IMR-90 (cell line): ENCODE measurements around the gene RASSF5. TPM values are rescaled to one million over a fixed set of nuclear protein-coding genes. Genes with fewer than 3 reads are reported as not detected.

ENCODE experiments used
- ATAC-seq: fragments of 200-7000 bp; cut with Tn5 transposase; 2 replicates; pipeline ENCODE4 v1.9.1; 2020; ENCODE audit warnings: low read depth, mild to moderate bottlenecking, moderate library complexity
- BruUV-seq: library from RNA; stranded (reverse); fragments of 400-500 nt; replicated peaks from 2 replicates; lab custom pipeline; 2021; lab: Mats Ljungman, UMichigan
- CTCF ChIA-PET: fragments of 300-600 bp; formaldehyde crosslinking; extraction: SDS; loops from one replicate; lab custom pipeline; 2021; ENCODE audit warnings: antibody characterized with exemption; lab: Yijun Ruan, JAX
- POLR2A ChIA-PET: fragments of 300-600 bp; sonication (Branson Sonifier 250); formaldehyde crosslinking; loops from one replicate; lab custom pipeline; 2022; ENCODE audit warnings: antibody characterized with exemption; ENCODE audit not compliant: unreplicated experiment; lab: Charles Lee
- DNase-seq: peaks from one replicate; pipeline ENCODE4 v3.0.0; 2013
- H2AFZ ChIP-seq: replicated peaks from 2 replicates; pipeline ENCODE3; 2013; ENCODE audit warnings: low read length, mild to moderate bottlenecking; ENCODE audit not compliant: poor library complexity
- H2AK5ac ChIP-seq: 2 replicates; pipeline ENCODE4 v1.6.1; 2013; ENCODE audit warnings: low read depth, low read length, inconsistent platforms
- H2AK9ac ChIP-seq: replicated peaks from 2 replicates; pipeline ENCODE3; 2013; ENCODE audit warnings: mild to moderate bottlenecking, low read depth, low read length, moderate library complexity; ENCODE audit not compliant: poor library complexity
- H2BK120ac ChIP-seq: 2 replicates; pipeline ENCODE4 v1.6.1; 2013; ENCODE audit warnings: low read depth, low read length, inconsistent platforms
- H2BK15ac ChIP-seq: 3 replicates; pipeline ENCODE4 v1.6.1; 2013; ENCODE audit warnings: low read depth, low read length, inconsistent platforms
- H2BK20ac ChIP-seq: 2 replicates; pipeline ENCODE4 v1.6.1; 2013; ENCODE audit warnings: low read depth, mild to moderate bottlenecking, inconsistent platforms, low read length, moderate library complexity
- H2BK5ac ChIP-seq: 2 replicates; pipeline ENCODE4 v1.6.1; 2013; ENCODE audit warnings: mild to moderate bottlenecking, low read depth, low read length, inconsistent platforms; ENCODE audit not compliant: poor library complexity, severe bottlenecking
- H3K14ac ChIP-seq: replicated peaks from 2 replicates; pipeline ENCODE4 v1.6.1; 2013; ENCODE audit warnings: low read depth, low read length, inconsistent platforms
- H3K18ac ChIP-seq: 2 replicates; pipeline ENCODE4 v1.6.1; 2013; ENCODE audit warnings: low read depth, low read length, control low read depth
- H3K23ac ChIP-seq: 2 replicates; pipeline ENCODE4 v1.6.1; 2013; ENCODE audit warnings: low read depth, low read length, inconsistent platforms
- H3K27ac ChIP-seq: 2 replicates; pipeline ENCODE4 v1.5.1; 2013; ENCODE audit warnings: mild to moderate bottlenecking, control low read depth, low read length; ENCODE audit not compliant: insufficient read depth
- H3K27me3 ChIP-seq: 2 replicates; pipeline ENCODE4 v1.6.1; 2013; ENCODE audit warnings: low read length; ENCODE audit not compliant: control insufficient read depth, insufficient read depth
- H3K36me3 ChIP-seq: 2 replicates; pipeline ENCODE4 v1.6.1; 2013; ENCODE audit warnings: low read length, mixed read lengths; ENCODE audit not compliant: control insufficient read depth, insufficient read depth
- H3K4ac ChIP-seq: 2 replicates; pipeline ENCODE4 v1.6.1; 2013; ENCODE audit warnings: low read depth, low read length, inconsistent platforms
- H3K4me1 ChIP-seq: 2 replicates; pipeline ENCODE4 v1.6.1; 2013; ENCODE audit warnings: low read length, mixed read lengths; ENCODE audit not compliant: control insufficient read depth, insufficient read depth
- H3K4me2 ChIP-seq: 2 replicates; pipeline ENCODE4 v1.6.1; 2013; ENCODE audit warnings: low read depth, mild to moderate bottlenecking, control low read depth, low read length, moderate library complexity
- H3K4me3 ChIP-seq: 2 replicates; pipeline ENCODE4 v1.5.1; 2013; ENCODE audit warnings: low read depth, mild to moderate bottlenecking, control low read depth, low read length, moderate library complexity; ENCODE audit not compliant: insufficient read depth
- H3K56ac ChIP-seq: 2 replicates; pipeline ENCODE4 v1.6.1; 2013; ENCODE audit warnings: low read length, inconsistent platforms; ENCODE audit not compliant: insufficient read depth; ENCODE audit errors: extremely low read depth
- H3K79me1 ChIP-seq, 2 experiments: 2 replicates each; pipeline ENCODE4 v1.6.1; 2013; ENCODE audit warnings: low read length in 2 of 2, inconsistent platforms in 1 of 2, low read depth in 1 of 2
- H3K9ac ChIP-seq: 2 replicates; pipeline ENCODE4 v1.6.1; 2013; ENCODE audit warnings: low read depth, low read length, control low read depth
- H3K9me1 ChIP-seq: 2 replicates; pipeline ENCODE4 v1.6.1; 2013; ENCODE audit warnings: low read length, inconsistent platforms; ENCODE audit not compliant: insufficient read depth
- H3K9me3 ChIP-seq: 2 replicates; pipeline ENCODE4 v1.6.1; 2013; ENCODE audit warnings: low read length; ENCODE audit not compliant: control insufficient read depth, insufficient read depth
- H4K20me1 ChIP-seq: 2 replicates; pipeline ENCODE4 v1.6.1; 2013; ENCODE audit warnings: low read length, inconsistent platforms; ENCODE audit not compliant: insufficient read depth
- H4K5ac ChIP-seq: 2 replicates; pipeline ENCODE4 v1.6.1; 2013; ENCODE audit warnings: mild to moderate bottlenecking, low read depth, low read length, control low read depth
- H4K8ac ChIP-seq, 2 experiments: 2 replicates each; pipeline ENCODE4 v1.6.1; 2013; ENCODE audit warnings: low read depth in 2 of 2, low read length in 2 of 2, control low read depth in 1 of 2, inconsistent platforms in 1 of 2
- H4K91ac ChIP-seq: 2 replicates; pipeline ENCODE4 v1.6.1; 2013; ENCODE audit warnings: low read depth, low read length, inconsistent platforms; ENCODE audit not compliant: insufficient read depth
- MAFK ChIP-seq: IDR thresholded peaks from 2 replicates; pipeline ENCODE4 v1.6.1; 2012; ENCODE audit warnings: low read depth, low read length, improper control_type of control experiment
- MAZ ChIP-seq: IDR thresholded peaks from 2 replicates; pipeline ENCODE4 v1.6.1; 2012; ENCODE audit warnings: low read depth, mild to moderate bottlenecking, low read length, improper control_type of control experiment, moderate library complexity, borderline replicate concordance
- RAD21 ChIP-seq: IDR thresholded peaks from 2 replicates; pipeline ENCODE4 v1.6.1; 2012; ENCODE audit warnings: low read length, improper control_type of control experiment
- WGBS, 2 experiments: methylation state at CpG; one replicate each; pipeline versions ENCODE4 v1.1.5 to v1.1.7; 2013; ENCODE audit warnings: missing lambda C conversion rate in 2 of 2; ENCODE audit not compliant: insufficient read length in 1 of 2; ENCODE audit errors: extremely low coverage in 2 of 2; 5-methylcytosine and 5-hydroxymethylcytosine counted together
- dilution Hi-C: fragments of 300-500 bp; cut with HindIII; formaldehyde crosslinking; loops from one replicate; pipeline ENCODE4 v1.14.3; 2018; ENCODE audit warnings: low sequenced_read_pairs; ENCODE audit not compliant: unreplicated experiment
- in situ Hi-C: fragments of 300-500 bp; cut with MboI; formaldehyde crosslinking; loops from 3 replicates; pipeline ENCODE4 v1.14.3; 2019; ENCODE audit warnings: low sequenced_read_pairs, inconsistent platforms, mixed read lengths
- intact Hi-C: fragments of 100-400 bp; cut with micrococcal nuclease; formaldehyde crosslinking; loops from 2 replicates; pipeline ENCODE4 v1.10.0; 2022
- polyA plus RNA-seq, 3 experiments: library from polyadenylated mRNA; depleted of rRNA; stranded (reverse); fragments of >200 nt; gene quantifications; 2 replicates each; pipeline ENCODE4 v1.2.3, GENCODE V29; 2012; ENCODE audit warnings: low replicate concordance in 1 of 3
- total RNA-seq: library from RNA; depleted of rRNA; stranded (reverse); fragments of >200 nt; gene quantifications from 2 replicates; pipeline ENCODE4 v1.2.3, GENCODE V29; 2012
- TF ChIP-seq, protein P1 (sequence below): conservative IDR thresholded peaks from 2 replicates; pipeline ENCODE4 v1.5.1; 2012; ENCODE audit warnings: mild to moderate bottlenecking, low read depth, low read length, improper control_type of control experiment
- TF ChIP-seq, protein P2 (sequence below): fragments of 150-350 bp; IDR thresholded peaks from 2 replicates; pipeline ENCODE4 v1.6.1; 2016; ENCODE audit warnings: low read depth, mild to moderate bottlenecking, low read length, moderate library complexity, borderline replicate concordance

Gene RASSF5
- total and polyA plus RNA-seq, 2 of the 4 experiments (the other 2 are of a cell fraction): 0.18 to 1.1 TPM

GRCh38 chr1:206590025-206590758, 82.9 kb downstream of the RASSF5 start (continued):
- TF ChIP-seq RAD21: peak; percentile 6; the same call in 1 of the 2 replicates
- no peak for TF ChIP-seq MAFK
- no peak for TF ChIP-seq MAZ

- dilution Hi-C loops: no loop called here
- no peak overlapping the region for H3K14ac ChIP-seq
- intact Hi-C loops: no loop called here
- H3K36me3 ChIP-seq: peaks cover 19% of the 10 kb centered on the region
- no peaks in the 10 kb centered on the region for H3K27me3 ChIP-seq
- H3K4me3 ChIP-seq: no peak overlapping the region
- no peak overlapping the region for H2AK5ac ChIP-seq
- peaks cover 14% of the 10 kb centered on the region for H3K4me1 ChIP-seq
- no peak overlapping the region for H3K23ac ChIP-seq
- no peak overlapping the region for H3K9ac ChIP-seq
- H3K9me3 ChIP-seq: no peaks in the 10 kb centered on the region
- ATAC-seq (no peak), DNase-seq (no peak)
- H2BK120ac ChIP-seq: no peak overlapping the region
- H4K5ac ChIP-seq: no peak overlapping the region
- no peak overlapping the region for H3K56ac ChIP-seq
- H3K4me2 ChIP-seq: no peak overlapping the region
- H2BK20ac ChIP-seq: no peak overlapping the region
- no peak overlapping the region for H4K91ac ChIP-seq
- no peak overlapping the region for H2BK5ac ChIP-seq
- TF ChIP-seq, protein P1, sequence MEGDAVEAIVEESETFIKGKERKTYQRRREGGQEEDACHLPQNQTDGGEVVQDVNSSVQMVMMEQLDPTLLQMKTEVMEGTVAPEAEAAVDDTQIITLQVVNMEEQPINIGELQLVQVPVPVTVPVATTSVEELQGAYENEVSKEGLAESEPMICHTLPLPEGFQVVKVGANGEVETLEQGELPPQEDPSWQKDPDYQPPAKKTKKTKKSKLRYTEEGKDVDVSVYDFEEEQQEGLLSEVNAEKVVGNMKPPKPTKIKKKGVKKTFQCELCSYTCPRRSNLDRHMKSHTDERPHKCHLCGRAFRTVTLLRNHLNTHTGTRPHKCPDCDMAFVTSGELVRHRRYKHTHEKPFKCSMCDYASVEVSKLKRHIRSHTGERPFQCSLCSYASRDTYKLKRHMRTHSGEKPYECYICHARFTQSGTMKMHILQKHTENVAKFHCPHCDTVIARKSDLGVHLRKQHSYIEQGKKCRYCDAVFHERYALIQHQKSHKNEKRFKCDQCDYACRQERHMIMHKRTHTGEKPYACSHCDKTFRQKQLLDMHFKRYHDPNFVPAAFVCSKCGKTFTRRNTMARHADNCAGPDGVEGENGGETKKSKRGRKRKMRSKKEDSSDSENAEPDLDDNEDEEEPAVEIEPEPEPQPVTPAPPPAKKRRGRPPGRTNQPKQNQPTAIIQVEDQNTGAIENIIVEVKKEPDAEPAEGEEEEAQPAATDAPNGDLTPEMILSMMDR: no peak
- TF ChIP-seq, protein P2, sequence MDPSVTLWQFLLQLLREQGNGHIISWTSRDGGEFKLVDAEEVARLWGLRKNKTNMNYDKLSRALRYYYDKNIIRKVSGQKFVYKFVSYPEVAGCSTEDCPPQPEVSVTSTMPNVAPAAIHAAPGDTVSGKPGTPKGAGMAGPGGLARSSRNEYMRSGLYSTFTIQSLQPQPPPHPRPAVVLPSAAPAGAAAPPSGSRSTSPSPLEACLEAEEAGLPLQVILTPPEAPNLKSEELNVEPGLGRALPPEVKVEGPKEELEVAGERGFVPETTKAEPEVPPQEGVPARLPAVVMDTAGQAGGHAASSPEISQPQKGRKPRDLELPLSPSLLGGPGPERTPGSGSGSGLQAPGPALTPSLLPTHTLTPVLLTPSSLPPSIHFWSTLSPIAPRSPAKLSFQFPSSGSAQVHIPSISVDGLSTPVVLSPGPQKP: no peak
- H2BK15ac ChIP-seq: no peak overlapping the region
- 100% methylated on average over 1 of the region's 5 CpGs; no CpG with 5 or more reads in 1 of the 2 experiments for WGBS, 2 experiments
- ChIA-PET CTCF (interaction anchor here (0.9 kb wide), 1 partner anchor 20 kb away, joined by 3 read pairs; no protein-coding TSS in a partner anchor), POLR2A (no interaction called here)
- H3K4ac ChIP-seq: no peak overlapping the region
- BruUV-seq: no TSS peak
- H3K27ac ChIP-seq: no peak overlapping the region
- H4K8ac ChIP-seq: no peak overlapping the region
- no peak overlapping the region; the same call in 1 of the 2 replicates for H3K18ac ChIP-seq
- peaks cover 21% of the 10 kb centered on the region for H3K9me1 ChIP-seq
- no peak overlapping the region for H2AK9ac ChIP-seq
- no peak overlapping the region for H2AFZ ChIP-seq
- in situ Hi-C loops: no loop called here
- peaks cover 0 to 13% of the 10 kb centered on the region in 2 experiments; a peak in 1 of 4 replicates for H3K79me1 ChIP-seq
- H4K20me1 ChIP-seq: 0 out of 2 replicates have a peak, but pooled peaks cover 2% of the 10 kb centered on the region
Measured at GRCh38 chr1:206591226-206591625, 83.9 kb downstream of the RASSF5 start.
